Body of pancreas (tissue), 4 donors: ENCODE measurements around the gene PCBP3.

ENCODE experiments used
- POLR2A ChIP-seq, 3 donors: fragments of 450-650 bp; IDR thresholded peaks; one replicate each; pipeline ENCODE4 v1.6.1; 2016; ENCODE audit warnings: antibody characterized with exemption in 3 of 3, mild to moderate bottlenecking in 2 of 3
- TF ChIP-seq, protein P1 (sequence below), 7 experiments: fragments of 450-650 bp in 4 of 7; fragments of 200-600 bp in 3 of 7; sonication (generic) in 3 of 7; IDR thresholded peaks; one replicate each; pipeline ENCODE4 v1.5.1; 2016 to 2019; ENCODE audit warnings: antibody characterized with exemption in 7 of 7

DNA sequence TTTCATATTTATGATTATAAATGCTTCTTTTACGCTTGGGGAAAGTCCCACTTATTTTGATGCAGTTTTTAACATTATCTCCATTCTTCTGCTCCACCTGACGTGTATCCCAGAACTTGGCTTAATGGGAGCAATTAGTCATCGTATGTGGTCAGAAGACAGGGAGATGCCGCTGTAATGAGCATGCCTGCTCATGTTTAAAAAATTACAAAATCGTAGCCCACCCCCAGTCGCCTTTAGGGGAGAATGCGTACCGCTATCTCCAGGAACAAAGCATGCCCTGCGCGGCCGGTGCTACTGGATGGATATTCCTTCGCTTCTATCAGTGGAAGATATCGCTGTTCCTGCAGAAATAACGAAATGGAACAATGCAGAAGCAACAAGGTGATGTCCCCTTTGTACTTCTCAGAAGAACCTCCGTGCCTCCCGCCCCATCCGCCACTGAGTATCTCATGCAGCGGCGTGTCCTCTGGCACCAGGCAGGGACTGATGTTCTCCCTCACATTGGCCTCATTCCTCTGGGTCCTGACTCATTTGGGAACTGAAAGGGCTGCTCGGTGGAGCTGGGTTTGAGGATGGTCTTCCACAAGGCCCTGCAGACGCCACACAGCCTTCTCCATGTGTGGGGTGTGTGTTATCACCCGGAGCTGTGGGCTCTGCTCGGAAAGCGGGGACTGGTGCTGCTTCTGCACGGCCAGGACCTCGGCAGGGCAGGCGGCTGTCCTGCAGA is 221.7 kb downstream of the PCBP3 start:
- TF ChIP-seq, protein P1, sequence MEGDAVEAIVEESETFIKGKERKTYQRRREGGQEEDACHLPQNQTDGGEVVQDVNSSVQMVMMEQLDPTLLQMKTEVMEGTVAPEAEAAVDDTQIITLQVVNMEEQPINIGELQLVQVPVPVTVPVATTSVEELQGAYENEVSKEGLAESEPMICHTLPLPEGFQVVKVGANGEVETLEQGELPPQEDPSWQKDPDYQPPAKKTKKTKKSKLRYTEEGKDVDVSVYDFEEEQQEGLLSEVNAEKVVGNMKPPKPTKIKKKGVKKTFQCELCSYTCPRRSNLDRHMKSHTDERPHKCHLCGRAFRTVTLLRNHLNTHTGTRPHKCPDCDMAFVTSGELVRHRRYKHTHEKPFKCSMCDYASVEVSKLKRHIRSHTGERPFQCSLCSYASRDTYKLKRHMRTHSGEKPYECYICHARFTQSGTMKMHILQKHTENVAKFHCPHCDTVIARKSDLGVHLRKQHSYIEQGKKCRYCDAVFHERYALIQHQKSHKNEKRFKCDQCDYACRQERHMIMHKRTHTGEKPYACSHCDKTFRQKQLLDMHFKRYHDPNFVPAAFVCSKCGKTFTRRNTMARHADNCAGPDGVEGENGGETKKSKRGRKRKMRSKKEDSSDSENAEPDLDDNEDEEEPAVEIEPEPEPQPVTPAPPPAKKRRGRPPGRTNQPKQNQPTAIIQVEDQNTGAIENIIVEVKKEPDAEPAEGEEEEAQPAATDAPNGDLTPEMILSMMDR (IDR thresholded peaks at IDR 0.05): no peak
- TF ChIP-seq POLR2A (IDR thresholded peaks at IDR 0.05): no peak
